A673 (cell line): Measurements from ENCODE around the gene HNRNPUL1. TPM values are rescaled to one million over a fixed set of nuclear protein-coding genes. Genes with fewer than 3 reads are reported as not detected.

Source experiments
- BruUV-seq: library from RNA; stranded (reverse); fragments of 400-500 nt; replicated peaks from 2 replicates; lab custom pipeline; 2021; lab: Mats Ljungman, UMichigan
- CTCF ChIA-PET: fragments of 300-600 bp; sonication (Branson Sonifier 250); formaldehyde crosslinking; loops from one replicate; lab custom pipeline; 2022; ENCODE audit warnings: antibody characterized with exemption; lab: Charles Lee
- POLR2A ChIA-PET: fragments of 300-600 bp; sonication (Branson Sonifier 250); formaldehyde crosslinking; loops from one replicate; lab custom pipeline; 2022; ENCODE audit warnings: antibody characterized with exemption; ENCODE audit not compliant: low non-redundant PET; lab: Charles Lee
- DNase-seq: peaks from one replicate; pipeline ENCODE4 v3.0.0-alpha.2; 2015; ENCODE audit warnings: low spot score
- H3K27ac ChIP-seq: fragments of 200-600 bp; sonication (generic); 2 replicates; pipeline ENCODE4 v1.5.1; 2016; ENCODE audit warnings: mixed run types, low read depth, mild to moderate bottlenecking, mixed read lengths, antibody characterized with exemption, low read length; ENCODE audit not compliant: poor library complexity, severe bottlenecking
- H3K27me3 ChIP-seq: fragments of 200-600 bp; sonication (generic); replicated peaks from 2 replicates; pipeline ENCODE4 v1.6.1; 2017; ENCODE audit warnings: mixed run types, low read depth, mild to moderate bottlenecking, mixed read lengths, antibody characterized with exemption, low read length; ENCODE audit not compliant: insufficient read depth, poor library complexity
- H3K36me3 ChIP-seq: fragments of 200-600 bp; sonication (generic); 2 replicates; pipeline ENCODE4 v1.6.1; 2016; ENCODE audit warnings: mixed run types, mild to moderate bottlenecking, mixed read lengths, antibody characterized with exemption, low read length; ENCODE audit not compliant: insufficient read depth, poor library complexity, severe bottlenecking
- H3K4me1 ChIP-seq: fragments of 200-600 bp; sonication (generic); 2 replicates; pipeline ENCODE4 v1.6.1; 2017; ENCODE audit warnings: mixed run types, mild to moderate bottlenecking, mixed read lengths, antibody characterized with exemption, low read length; ENCODE audit not compliant: insufficient read depth, poor library complexity, severe bottlenecking
- H3K4me3 ChIP-seq: fragments of 200-600 bp; sonication (generic); 2 replicates; pipeline ENCODE4 v1.5.1; 2016; ENCODE audit warnings: low read depth, mixed run types, mild to moderate bottlenecking, mixed read lengths, low read length; ENCODE audit not compliant: poor library complexity, severe bottlenecking
- H3K9me3 ChIP-seq: fragments of 200-600 bp; sonication (generic); 2 replicates; pipeline ENCODE4 v1.6.1; 2016; ENCODE audit warnings: mixed run types, low read depth, mild to moderate bottlenecking, mixed read lengths, antibody characterized with exemption, low read length; ENCODE audit not compliant: poor library complexity, severe bottlenecking
- CTCF ChIP-seq: fragments of 300-800, 200-600 bp; sonication (generic); conservative IDR thresholded peaks from 2 replicates; pipeline ENCODE4 v1.5.1; 2017; ENCODE audit warnings: low read depth, mild to moderate bottlenecking, antibody characterized with exemption, low read length, moderate library complexity, mixed read lengths
- EZH2 ChIP-seq: fragments of 200-600 bp; sonication (generic); IDR thresholded peaks from 2 replicates; pipeline ENCODE4 v1.6.1; 2017; ENCODE audit warnings: borderline replicate concordance, low read depth, mild to moderate bottlenecking, mixed read lengths, antibody characterized with exemption, low read length; ENCODE audit not compliant: poor library complexity, severe bottlenecking
- intact Hi-C: fragments of 100-400 bp; cut with micrococcal nuclease; formaldehyde crosslinking; loops from one replicate; pipeline ENCODE4 v1.10.0; 2022; ENCODE audit not compliant: unreplicated experiment
- total RNA-seq: library from RNA; stranded (reverse); gene quantifications from 2 replicates; pipeline ENCODE4 v1.2.3, GENCODE V29; 2021

HNRNPUL1 gene
- total RNA-seq, 1 experiment from 2014 or later: 344 TPM

GRCh38 chr19:41311613-41312012 lies 47.4 kb downstream of the HNRNPUL1 start:
- no peak overlapping the region for H3K4me3 ChIP-seq
- intact Hi-C loops: no loop called here
- CTCF ChIA-PET: interaction anchor here (0.6 kb wide), 1 partner anchor 723 kb away, joined by 4 read pairs; no protein-coding TSS in a partner anchor
- TF ChIP-seq CTCF (no peak), EZH2 (no peak)
- H3K27ac ChIP-seq: no peak overlapping the region
- no TSS peak for BruUV-seq
- POLR2A ChIA-PET: no interaction called here
- H3K9me3 ChIP-seq: no peaks in the 10 kb centered on the region
- no peaks in the 10 kb centered on the region for H3K27me3 ChIP-seq
- peaks cover 12% of the 10 kb centered on the region for H3K4me1 ChIP-seq
- DNase-seq: no peak
- H3K36me3 ChIP-seq: peaks cover 40% of the 10 kb centered on the region

- Histone ChIP-seq H3K4me3 (no peak overlapping the region), H3K9me3 (no peaks in the 10 kb centered on the region), H3K36me3 (peaks cover 68% of the 10 kb centered on the region), H3K27ac (no peak overlapping the region), H3K4me1 (no peaks in the 10 kb centered on the region), H3K27me3 (no peaks in the 10 kb centered on the region)
- no peak for DNase-seq
- intact Hi-C loops: no loop called here
- BruUV-seq: no TSS peak
- CTCF ChIA-PET: no interaction called here
- POLR2A ChIA-PET: no interaction called here
- TF ChIP-seq CTCF: no peak
- no peak for TF ChIP-seq EZH2
These were observed 52.2 kb downstream of the HNRNPUL1 start for GRCh38 chr19:41316306-41316920.

GRCh38 chr19:41318696-41319499 lies 54.7 kb downstream of the HNRNPUL1 start:
- TF ChIP-seq EZH2: no peak
- TF ChIP-seq CTCF: no peak
- H3K27ac ChIP-seq: no peak overlapping the region
- POLR2A ChIA-PET: no interaction called here
- H3K36me3 ChIP-seq: peaks cover 69% of the 10 kb centered on the region
- no TSS peak for BruUV-seq
- CTCF ChIA-PET: no interaction called here
- DNase-seq: no peak
- intact Hi-C loops: no loop called here
- peaks cover 8% of the 10 kb centered on the region for H3K4me1 ChIP-seq
- no peaks in the 10 kb centered on the region for H3K9me3 ChIP-seq
- H3K4me3 ChIP-seq: no peak overlapping the region
- H3K27me3 ChIP-seq: no peaks in the 10 kb centered on the region
